Activated CD4-positive, CD25-positive, alpha-beta regulatory T cell treated with anti-CD3 and anti-CD28 coated beads, Interleukin-2, amount 50 U/mL, for 24 hours (primary cell): ENCODE measurements around the gene PGK1.
"Not testable (repeated sequence)": the region's sequence is repeated elsewhere in the genome, so short reads cannot be mapped to it uniquely, and the experiment has no call there.

ENCODE experiments used
- ATAC-seq, 2 donors: fragments of 150-1000 bp; cut with Tn5 transposase; one replicate each; pipeline ENCODE4 v1.10.0; 2021; ENCODE audit warnings: mild to moderate bottlenecking in 1 of 2, moderate library complexity in 1 of 2

The PGK1 gene

GRCh38 chrX:78103623-78104446 lies at the start of gene PGK1:
TSS of gene PGK1 (plus strand) at chrX:78104248. CDS start at chrX:78104341, 93 bp downstream.
- peak; percentile 97 to 98 for ATAC-seq

- ATAC-seq = no peak
Observed at GRCh38 chrX:78063687-78064086, 40.4 kb upstream of the PGK1 start.

DNA sequence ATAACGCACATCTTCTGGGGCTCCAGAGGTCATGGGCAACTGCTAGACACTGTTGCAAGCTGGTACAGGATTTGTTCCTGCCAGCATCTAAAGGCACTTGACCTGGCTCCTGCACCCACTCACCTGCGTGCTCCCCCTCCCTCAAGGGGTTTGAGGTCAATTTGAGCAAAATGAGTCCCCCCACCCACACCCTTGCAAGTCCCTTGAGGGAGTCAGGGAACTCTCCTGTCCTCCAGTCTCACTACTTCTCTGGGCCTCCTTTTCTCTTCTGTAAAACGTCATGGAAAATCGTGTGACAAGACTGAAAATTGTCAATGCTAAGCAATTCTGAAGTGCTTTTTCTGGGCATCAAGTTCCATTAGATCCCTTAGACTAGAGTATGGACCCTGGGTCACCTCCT lies 39.9 kb upstream of the PGK1 start:
- no peak for ATAC-seq

- ATAC-seq = peak; percentile 88 to 91
Observed at GRCh38 chrX:78064698-78065601, 39.1 kb upstream of the PGK1 start.

DNA sequence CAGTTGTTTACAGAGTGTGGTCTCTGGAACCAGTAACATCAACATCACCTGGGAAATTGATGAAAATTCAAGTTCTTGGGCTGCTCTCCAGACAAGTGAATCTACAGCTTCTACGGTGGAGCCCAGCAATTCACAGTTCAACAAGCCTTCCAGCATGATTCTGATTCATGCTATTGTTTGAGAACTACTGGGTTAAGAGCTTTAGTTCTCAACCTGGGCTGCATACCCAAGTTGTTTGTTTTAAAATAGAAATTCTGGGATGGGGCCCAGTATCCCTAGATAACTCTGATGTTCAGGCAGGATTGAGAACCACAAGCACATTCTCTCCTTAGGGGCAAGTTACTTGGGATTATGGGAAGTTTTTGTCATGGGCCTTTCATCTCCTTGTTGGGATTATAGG lies 37.9 kb upstream of the PGK1 start:
- no peak for ATAC-seq

DNA sequence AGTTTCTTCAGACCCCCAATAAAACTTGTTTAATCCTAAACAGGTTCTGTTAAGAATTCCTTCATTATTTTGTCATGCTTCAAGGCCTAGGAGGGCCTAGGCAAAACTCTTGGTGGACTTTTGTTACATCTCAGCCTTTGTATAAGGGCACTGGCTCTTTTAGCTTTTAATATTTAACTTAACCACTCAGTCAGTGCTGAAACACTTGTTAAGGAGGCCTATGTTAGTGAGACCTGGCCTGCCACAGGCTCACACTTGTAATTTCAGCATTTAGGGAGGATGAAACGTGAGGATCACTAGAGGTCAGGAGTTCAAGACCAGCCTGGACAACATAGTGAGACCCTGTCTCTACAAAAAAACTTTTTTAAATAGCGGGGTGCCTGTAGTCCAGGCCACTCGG lies 32.7 kb upstream of the PGK1 start:
- no peak for ATAC-seq

DNA sequence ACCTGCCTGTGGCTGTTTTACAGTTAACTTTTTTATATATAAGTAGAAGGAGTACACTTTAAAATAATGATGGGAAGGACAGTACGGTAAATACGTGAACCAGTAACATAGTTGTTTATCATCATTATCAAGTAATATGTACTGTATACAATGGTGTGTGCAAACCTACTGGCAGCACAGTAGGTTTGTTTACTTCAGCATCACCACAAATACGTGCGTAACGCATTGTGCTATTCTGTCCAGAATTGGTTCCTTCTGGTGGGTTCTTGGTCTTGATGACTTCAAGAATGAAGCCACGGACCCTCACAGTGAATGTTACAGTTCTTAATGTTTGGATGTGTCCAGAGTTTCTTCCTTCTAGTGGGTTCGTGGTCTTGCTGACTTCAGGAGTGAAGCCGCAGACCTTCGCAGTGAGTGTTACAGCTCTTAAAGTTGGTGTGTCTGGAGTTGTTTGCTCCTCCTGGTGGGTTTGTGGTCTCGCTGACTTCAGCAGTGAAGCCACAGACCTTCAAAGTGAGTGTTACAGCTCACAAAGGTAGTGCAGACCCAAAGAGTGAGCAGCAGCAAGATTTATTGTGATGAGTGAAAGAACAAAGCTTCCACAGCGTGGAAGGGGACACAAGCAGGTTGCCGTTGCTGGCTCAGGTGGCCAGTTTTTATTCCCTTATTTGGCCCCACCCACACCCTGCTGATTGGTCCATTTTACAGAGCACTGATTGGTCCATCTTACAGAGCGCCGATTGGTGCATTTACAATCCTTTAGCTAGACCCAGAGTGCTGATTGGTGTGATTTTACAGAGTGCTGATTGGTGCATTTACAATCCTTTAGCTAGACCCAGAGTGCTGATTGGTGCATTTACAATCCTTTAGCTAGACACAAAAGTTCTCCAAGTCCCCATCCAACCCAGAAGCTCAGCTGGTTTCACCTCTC lies 30.6 kb upstream of the PGK1 start:
- ATAC-seq = not testable (repeated sequence)

DNA sequence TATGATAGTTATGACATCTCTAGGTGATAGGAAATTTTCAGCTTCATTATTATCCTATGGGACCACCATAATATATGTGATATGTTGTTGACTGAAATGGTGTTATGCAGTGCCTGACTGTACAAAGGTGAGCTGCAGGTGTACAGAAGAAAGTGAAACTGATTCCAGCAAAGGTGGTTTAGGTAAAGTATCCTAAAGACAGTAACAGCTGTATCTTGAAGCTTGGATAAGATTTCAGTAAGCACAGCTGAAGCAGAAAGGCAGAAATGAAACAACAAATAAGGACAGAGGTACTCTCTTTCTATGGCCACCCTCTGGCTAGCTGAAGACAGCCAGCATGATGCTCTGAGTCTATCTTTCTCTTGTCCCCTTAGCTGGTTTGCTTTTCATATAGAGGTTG lies 30.0 kb upstream of the PGK1 start:
- no peak for ATAC-seq

DNA sequence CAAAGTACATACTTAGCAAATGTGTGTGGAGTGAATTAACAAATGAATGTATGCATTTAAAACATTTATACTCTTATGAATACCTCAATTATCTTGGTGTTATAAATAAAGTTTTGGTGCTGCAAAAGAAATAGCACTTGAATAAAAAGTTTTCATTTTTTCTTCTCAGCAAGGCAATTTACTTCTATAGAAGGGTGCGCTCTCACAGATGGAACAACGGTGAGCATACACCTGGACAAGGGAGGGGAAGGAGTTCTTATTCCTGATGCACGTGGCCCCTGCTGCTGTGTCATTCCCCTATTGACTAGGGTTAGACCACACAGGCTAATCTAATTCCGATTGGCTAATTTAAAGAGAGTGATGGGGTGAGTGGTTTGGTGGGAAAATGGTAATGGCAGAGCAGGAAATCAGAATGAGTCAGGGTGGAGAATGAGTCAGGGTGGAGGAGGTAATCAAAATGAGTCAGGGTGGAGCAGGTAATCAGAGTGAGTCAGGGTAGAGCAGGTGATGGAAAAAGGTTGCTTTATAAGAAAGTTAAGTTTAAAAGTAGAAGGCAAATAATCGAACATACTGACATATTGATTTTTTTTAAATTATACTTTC lies 28.2 kb upstream of the PGK1 start:
- peak in 1 of 2 donors; percentile 48 for ATAC-seq

DNA sequence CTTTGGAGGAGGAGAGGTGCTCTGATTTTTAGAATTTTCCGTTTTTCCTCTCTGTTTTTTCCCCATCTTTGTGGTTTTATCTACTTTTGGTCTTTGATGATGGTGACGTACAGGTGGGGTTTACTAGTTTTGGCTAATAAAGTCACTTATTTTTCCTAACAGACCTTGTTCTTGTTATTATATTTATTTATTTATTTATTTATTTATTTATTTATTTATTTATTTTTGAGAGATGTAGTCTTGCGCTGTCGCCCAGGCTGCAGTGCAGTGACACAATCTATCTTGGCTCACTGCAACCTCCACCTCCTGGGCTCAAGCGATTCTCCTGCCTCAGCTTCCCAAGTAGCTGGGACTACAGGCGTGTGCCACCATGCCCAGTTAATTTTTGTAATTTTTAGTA lies 22.6 kb upstream of the PGK1 start:
- not testable (repeated sequence) for ATAC-seq

DNA sequence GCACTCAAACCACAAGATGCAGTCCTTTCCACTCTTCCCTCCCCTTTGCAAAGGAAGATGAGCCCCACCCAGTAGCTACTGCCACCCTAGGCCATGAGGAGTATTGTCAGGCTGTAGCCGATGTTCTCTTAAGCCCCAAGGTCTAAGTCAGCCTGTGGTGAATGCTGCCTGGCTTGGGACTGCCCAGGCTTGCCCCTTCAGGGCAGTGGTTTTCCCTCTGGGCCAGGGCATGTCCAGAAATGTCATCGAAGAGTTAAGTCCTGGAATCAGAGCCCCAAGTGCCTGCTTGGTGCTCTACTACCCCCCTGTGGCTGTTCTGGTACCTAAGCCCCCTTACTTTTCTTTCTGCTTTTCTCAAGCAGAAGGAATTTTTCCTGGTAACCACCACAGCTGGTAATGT lies 11.8 kb upstream of the PGK1 start:
- ATAC-seq = no peak

GRCh38 chrX:78098108-78098507 lies 5.9 kb upstream of the PGK1 start:
- no peak for ATAC-seq

- no peak for ATAC-seq
Observed at GRCh38 chrX:78102091-78102490, 2.0 kb upstream of the PGK1 start.

GRCh38 chrX:78103001-78103622 lies 936 bp upstream of the PGK1 start:
- ATAC-seq = no peak

- ATAC-seq = no peak
Observed at GRCh38 chrX:78104447-78105176, 564 bp downstream of the PGK1 start.

- no peak for ATAC-seq
Observed at GRCh38 chrX:78105944-78106650, 2.0 kb downstream of the PGK1 start.

DNA sequence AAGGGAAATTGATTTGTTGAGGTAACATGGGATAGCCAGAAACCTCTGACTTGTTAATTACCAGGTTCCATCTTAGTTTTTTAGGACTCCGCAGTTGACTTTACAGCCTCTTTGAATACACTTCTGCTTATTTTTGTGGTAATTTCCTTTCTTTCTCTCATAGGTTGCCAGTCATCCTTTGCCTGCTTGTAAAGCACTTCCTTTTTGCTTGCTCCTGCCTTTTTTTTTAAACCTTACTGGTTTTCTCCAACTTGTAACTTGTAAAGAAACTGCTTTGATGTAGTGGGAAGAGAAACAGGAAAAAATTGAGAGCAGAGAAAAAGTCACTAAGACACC lies 2.6 kb downstream of the PGK1 start:
- no peak for ATAC-seq

DNA sequence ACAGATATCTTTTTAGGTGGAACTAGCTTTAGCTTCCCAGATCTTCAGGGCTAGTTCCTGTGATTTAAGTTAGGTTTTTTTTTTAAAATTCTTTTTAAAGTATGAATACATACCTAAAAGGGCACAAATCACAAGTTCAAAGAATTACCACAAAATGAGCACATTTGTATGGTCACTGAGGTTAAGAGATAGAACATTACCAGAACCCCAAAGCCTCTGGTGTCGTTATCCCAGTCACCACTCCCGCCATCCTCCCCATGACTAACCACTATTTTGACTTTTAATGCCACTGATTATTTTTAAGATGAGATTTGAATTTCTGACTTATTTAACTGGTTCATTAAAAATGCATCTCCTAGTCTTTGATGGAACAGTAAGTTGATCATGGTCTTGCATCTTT lies 5.4 kb downstream of the PGK1 start:
- ATAC-seq = peak; percentile 67 to 72

DNA sequence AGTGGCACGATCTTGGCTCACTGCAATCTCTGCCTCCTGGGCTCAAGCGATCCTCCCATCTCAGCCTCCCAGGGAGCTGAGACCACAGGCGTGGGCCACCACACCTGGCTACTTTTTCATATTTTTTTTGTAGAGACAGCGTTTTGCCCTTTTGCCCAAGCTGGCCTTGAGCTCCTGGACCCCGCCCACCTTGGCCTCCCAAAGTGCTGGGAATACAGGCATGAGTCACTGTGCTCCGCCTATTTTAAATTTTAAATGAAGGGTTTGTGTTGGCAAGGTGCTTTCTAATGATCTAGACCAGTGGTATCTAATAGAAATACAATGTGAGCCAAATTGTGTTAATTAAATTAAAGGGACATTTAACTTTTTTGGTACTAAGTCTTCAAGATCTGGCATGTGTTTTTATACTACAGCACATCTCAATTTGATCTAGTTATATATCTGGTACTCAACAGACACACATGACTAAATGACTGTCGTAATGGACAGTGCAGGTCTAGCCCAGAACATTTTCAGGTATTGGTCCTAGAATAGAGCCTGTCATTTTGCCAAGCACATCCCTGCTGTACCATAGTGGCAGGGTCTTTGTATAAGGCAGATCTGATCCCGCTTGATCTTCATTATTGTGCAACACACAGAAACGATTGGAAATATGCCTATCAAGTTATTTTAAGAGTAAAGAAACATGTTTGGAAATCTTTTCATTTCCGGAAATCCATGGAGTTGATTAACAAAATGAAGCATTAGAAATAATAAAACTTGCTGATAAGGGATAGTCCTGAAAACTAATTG lies 7.3 kb downstream of the PGK1 start:
- ATAC-seq = no peak

DNA sequence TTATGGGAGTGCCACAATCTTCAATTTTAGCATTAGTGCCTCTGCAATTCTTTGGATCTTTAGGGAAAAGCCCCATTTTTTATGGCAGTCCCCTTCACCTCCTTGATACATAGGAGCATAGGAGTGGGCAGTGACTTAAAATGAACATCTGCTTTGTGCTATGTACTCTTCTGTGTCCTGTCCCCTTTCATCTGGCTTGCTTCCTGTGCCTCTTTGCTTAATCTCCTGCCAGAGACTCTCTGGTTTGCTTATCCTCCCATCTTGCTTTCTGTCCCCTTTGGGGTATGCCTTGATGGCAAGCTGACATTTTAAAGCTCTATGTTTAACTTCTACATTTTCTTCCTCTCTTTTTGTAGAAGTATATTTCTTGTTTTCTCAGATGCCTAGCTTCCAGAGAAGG lies 12.3 kb downstream of the PGK1 start:
- ATAC-seq = no peak
